Measurements from ENCODE around the gene DRAM1.
A peak's percentile ranks its signal among the peaks of the same experiment; 100 is the strongest.

DRAM1 gene

DNA sequence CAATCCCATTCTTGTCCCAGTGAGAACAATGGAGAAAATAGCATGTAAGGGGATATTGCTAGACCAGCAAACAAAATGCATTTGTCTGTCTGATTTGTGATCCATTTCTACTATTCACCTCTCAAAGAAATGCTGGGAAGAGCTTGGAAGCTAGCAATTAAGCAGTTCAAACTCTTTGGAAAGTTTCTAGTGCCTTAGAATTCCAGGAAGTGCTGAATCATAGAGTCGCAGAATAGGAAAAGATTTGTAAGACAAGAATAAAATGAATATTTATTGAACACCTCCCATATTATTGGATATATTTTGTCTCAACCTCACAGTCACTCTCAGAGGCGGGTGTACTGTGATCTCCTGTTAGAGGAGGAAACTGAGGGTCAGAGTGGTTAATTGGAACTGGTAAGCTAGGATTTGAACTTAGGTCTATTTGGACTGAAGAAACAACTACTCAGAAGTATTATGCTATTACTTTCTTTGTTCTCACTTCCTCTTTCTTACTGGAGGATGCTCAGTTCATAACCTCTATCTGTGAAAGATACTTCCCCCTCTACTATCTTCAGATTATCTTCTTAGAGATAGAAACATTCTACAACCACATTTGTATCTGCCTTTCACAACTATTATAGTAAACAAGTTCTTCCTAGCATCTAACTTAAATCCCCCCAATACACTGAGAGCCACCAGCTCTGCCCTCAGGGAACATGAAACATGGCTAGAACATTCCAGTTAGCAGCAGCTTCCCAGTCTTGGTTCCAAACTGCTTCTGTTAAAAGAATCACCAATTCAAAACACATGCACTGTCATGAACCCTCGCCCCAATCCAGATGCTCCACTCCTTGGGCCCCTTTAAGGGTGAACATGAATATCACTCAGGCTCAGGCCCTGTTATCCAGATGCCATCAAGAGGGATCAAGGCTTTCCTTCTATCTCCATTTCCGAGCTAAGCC is 64.2 kb downstream of the DRAM1 start:
- DNase-seq (ENCODE audit: low spot score): no peak

DNA sequence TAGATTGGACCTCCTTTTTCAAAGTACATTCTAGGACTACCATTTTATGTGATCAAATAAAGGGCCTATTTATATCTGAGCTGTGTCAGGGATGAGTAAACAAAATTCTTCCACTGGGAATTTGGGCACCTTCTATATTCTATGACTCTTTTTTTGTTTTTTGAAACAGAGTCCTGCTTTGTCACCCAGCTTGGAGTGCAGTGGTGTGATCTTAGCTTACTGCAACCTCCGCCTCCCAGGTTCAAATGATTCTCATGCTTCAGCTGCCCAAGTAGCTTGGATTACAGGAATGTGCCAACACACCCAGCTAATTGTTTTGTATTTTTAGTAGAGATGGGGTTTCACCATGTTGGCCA is 64.8 kb downstream of the DRAM1 start:
- no peak for DNase-seq (ENCODE audit: low spot score)

- no peak for DNase-seq (ENCODE audit: low spot score)
Measured at GRCh38 chr12:101945369-101946232, 68.2 kb downstream of the DRAM1 start.

GRCh38 chr12:101946233-101946611 is 68.8 kb downstream of the DRAM1 start:
- DNase-seq (ENCODE audit: low spot score): no peak

GRCh38 chr12:101947316-101947715 is 69.9 kb downstream of the DRAM1 start:
- no peak for DNase-seq (ENCODE audit: low spot score)

GRCh38 chr12:101948365-101948764 is 71.0 kb downstream of the DRAM1 start:
- no peak for DNase-seq (ENCODE audit: low spot score)

DNA sequence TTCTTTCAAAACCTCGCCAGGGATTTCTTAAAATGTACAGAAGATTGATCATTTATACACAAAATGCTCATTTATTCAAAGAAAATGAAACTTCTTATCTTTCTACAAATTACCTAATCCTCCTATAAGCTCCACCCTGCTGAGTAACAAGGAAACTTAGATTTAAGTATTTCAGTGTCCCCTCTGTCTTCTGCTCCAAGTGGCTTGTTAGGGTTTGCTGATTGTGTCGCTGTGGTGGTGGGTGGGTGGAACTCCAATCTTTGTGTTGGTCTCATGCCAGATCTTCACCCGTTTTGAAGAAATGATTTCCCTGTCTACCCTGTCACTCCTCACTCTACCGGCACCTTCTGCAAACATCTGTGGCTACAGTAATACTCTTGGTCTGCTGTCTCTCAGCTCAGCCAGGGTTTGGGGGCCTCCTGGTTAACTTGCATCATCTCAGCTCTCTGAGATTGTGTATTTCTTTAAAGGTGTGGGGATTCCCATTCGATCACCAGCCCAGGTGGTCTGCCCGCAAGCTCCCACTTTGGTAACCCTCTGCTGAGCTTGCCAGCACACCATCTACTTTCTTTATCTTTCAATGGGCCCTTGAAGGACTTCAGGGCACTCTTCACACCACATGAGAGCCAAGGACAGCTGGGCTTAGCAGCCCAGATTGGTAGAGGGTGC is 73.8 kb downstream of the DRAM1 start:
- no peak for DNase-seq (ENCODE audit: low spot score)

DNA sequence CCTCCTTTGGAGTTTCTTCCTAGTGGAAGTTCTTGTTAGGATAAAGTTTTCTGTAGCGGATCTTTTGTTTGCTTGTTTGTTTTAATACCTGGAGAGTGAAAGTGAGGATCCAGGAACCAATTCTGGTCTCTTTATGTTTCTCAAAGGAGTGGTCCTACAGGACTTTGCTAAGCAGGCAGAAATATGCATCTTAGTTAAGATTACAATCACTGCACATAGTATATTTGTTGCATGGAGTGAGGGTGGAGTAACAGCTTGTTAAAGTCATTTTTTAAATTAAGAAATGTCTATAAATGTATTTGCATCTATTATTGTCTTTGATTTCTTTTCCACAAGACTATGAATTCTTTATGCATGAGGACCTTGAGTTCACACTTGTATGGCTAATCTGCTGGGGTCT is 76.7 kb downstream of the DRAM1 start:
- DNase-seq (ENCODE audit: low spot score): no peak

GRCh38 chr12:101954676-101955075 is 77.3 kb downstream of the DRAM1 start:
- DNase-seq (ENCODE audit: low spot score): no peak

DNA sequence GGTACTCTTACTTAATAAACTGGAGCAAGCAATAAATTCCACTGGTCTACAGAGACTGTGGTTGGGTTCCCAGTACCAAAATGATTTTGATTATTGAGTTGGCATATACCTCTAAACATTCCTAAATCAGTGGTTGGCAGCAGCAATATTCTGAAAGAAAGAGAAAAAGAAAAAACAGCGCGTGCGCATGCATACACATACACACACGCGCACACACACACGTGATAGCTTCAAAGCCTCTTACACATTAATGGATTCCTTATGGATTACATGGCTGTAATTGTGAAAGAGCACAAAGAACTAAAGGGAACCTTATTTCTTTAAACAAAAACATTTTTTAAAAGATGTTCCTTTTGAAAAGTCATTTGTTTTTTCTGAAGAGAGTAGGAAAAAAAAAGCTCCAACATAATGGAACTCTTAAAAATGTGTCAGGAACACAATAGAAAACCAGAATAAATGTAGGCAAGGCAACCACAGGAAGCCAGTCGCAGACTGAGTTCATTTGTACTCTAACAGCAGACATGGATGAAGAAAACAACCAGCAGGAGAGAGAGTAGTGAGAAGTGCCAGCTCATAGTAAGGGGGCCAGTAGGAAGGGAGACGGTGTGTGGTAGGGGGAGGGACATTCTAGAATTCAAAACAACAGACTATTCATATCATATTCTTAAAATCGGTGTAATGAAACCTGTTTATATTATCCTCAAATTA is 80.0 kb downstream of the DRAM1 start:
- no peak for DNase-seq (ENCODE audit: low spot score)

DNA sequence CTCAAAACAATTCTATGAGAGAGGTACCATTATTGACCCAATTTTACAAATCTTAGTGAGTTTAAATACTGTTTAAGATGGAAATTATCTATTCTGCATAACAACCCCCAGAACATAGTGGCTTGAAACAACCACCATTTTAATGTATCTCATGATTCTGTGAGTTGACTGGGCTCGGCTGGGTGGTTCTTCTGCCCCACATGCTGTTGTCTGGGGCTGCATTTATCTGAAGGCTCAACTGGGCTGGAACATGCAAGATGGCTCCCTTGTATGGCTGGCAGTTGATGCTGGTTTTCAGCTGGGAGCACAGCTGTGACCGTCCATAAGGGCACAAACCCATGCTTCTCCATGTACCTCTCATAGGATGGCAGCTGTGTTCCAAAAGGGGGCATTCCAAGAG is 82.2 kb downstream of the DRAM1 start:
- DNase-seq (ENCODE audit: low spot score): no peak

DNA sequence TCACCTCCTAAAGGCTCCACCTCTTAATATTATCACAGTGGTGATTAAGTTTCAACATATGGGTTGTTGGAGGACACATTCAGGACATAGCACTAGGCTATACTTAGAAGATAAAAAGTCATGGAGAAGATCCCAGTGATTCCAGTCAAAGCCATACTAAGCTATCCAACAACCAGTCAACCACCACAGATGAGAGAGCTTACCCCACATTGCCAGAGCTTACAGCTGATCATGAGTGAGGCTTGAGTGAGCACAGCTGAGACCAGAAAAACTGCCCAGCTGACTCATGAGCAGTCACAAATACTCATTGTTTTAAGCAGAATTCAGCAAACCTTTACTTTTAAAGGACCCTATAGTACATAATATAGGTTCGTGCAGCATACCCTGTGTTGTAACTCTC is 85.1 kb downstream of the DRAM1 start:
- DNase-seq (ENCODE audit: low spot score): peak; percentile 49

DNA sequence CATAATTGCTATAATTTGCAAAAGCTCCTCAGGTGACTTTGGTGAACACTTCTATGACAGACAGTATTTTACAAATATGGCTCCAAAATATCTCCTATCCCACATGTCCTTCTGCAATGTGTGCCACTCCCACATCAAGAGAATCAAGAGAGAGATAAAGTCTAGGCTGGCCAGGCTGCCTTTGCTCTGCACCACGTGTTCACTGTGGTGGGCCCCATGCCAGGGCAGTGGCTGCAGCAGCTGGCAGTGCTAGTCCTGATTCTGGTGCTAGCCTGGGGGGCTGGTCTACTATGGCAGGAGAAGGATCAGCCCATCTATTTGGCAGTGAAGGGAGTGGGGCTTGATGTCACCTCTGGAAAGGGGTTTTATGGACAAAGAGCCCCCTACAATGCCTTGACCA is 86.3 kb downstream of the DRAM1 start:
- no peak for DNase-seq (ENCODE audit: low spot score)

DNA sequence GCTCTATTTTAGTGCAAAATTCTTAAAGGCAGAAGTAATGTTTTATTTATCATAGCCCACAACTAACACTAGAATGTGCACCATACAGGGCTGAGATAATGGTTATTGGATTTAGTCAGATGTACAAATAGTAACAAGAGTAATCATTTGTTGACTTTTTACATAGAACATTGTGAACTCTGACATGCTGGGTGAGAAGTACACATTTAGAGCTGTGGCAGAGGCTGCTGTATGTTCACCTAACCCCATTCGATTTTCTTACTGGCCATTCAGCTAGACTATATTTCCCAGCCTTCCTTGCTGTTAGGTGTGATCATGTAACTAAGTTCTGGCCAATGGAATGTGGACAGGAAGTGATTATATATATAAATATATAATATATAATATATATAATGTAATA is 89.1 kb downstream of the DRAM1 start:
- no peak for DNase-seq (ENCODE audit: low spot score)

DNA sequence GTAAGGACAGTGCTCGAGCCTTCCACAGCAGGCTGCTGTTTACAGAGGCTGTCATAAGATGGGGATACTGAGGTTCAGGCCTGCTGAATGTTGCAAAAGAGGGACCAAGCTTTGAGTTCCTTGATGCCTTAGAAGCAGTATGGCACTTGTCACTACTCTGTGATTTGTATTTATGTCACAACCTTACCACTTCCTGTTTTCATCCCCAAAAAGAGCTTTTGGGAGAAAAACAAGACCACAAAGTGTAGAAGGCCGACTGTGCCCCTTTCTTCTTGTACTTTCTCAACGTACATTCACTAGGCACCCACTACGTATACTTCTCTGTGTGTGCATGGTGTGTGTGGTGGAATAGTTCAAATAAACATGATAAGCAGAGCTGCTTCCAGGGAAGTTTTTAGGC is 90.1 kb downstream of the DRAM1 start:
- DNase-seq (ENCODE audit: low spot score): no peak

DNA sequence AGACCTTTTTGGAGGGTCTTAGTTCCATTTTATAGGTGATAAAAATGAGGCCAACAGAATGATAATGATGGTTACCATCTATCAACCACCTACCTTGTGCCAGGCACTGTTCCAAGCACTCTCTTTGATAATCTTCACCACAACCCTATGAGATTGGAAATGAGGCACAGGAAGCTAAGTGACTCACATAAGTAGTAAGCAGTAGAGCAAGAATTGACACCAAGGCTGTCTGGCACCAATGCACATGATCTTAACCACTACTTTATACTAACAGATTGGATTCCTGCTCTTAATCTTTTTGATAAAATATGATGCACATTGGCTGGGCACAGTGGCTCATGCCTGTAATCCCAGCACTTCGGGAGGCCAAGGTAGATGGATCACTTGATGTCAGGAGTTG is 91.4 kb downstream of the DRAM1 start:
- peak; percentile 18 for DNase-seq (ENCODE audit: low spot score)
